GM19035 (cell line): Measurements from ENCODE around the gene ZNF311.

Experiments
- ATAC-seq: cut with Tn5 transposase; IDR thresholded peaks from one replicate; pipeline ENCODE4 v1.9.1; 2021; ENCODE audit not compliant: unreplicated experiment

ZNF311 gene

GRCh38 chr6:29005183-29005885, at the start of gene ZNF311:
TSS of gene ZNF311 (minus strand) at chr6:29005315. CDS start at chr6:29003954, 1,361 bp downstream.
- ATAC-seq, result no peak

GRCh38 chr6:29051680-29052079, 46.6 kb upstream of the ZNF311 start:
- no peak for ATAC-seq

- ATAC-seq, result no peak
Observed at GRCh38 chr6:29045075-29045474, 40.0 kb upstream of the ZNF311 start, which contains the start of gene OR2W1. TSS of gene OR2W1 (minus strand) at chr6:29045175. CDS start at chr6:29045175, 0 bp downstream.

GRCh38 chr6:29035951-29036350, 30.8 kb upstream of the ZNF311 start:
- no peak for ATAC-seq

GRCh38 chr6:29028821-29029220, 23.7 kb upstream of the ZNF311 start:
- ATAC-seq, result no peak

- no peak for ATAC-seq
Observed at GRCh38 chr6:29025927-29026585, 20.9 kb upstream of the ZNF311 start.

- no peak for ATAC-seq
Observed at GRCh38 chr6:29021434-29021833, 16.3 kb upstream of the ZNF311 start.

- ATAC-seq, result no peak
Observed at GRCh38 chr6:29019629-29020028, 14.5 kb upstream of the ZNF311 start.

GRCh38 chr6:29017428-29017802, 12.3 kb upstream of the ZNF311 start:
- no peak for ATAC-seq

GRCh38 chr6:29016559-29017427, 11.7 kb upstream of the ZNF311 start:
- peak; percentile 92 for ATAC-seq

GRCh38 chr6:29014729-29015608, 9.9 kb upstream of the ZNF311 start:
- no peak for ATAC-seq

GRCh38 chr6:29011276-29011734, 6.2 kb upstream of the ZNF311 start:
- ATAC-seq, result no peak

GRCh38 chr6:29009358-29009757, 4.2 kb upstream of the ZNF311 start:
- ATAC-seq, result no peak

- no peak for ATAC-seq
Observed at GRCh38 chr6:29008089-29008488, 3.0 kb upstream of the ZNF311 start.

GRCh38 chr6:28996844-28997510, 8.1 kb downstream of the ZNF311 start:
- ATAC-seq, result no peak

- no peak for ATAC-seq
Observed at GRCh38 chr6:28995093-28995650, 9.9 kb downstream of the ZNF311 start.

GRCh38 chr6:28988536-28989311, 16.4 kb downstream of the ZNF311 start:
- no peak for ATAC-seq

GRCh38 chr6:28985462-28986164, 19.5 kb downstream of the ZNF311 start:
- ATAC-seq, result no peak
